WTC11 (cell line): Measurements from ENCODE around the gene STX18.

Experiments
- AFF4 ChIP-seq: sonication (generic); formaldehyde crosslinking; IDR thresholded peaks from 2 replicates; pipeline ENCODE4 v1.8.1; 2023; ENCODE audit warnings: mild to moderate bottlenecking, missing genetic modification reagents, borderline replicate concordance
- ATF3 ChIP-seq: sonication (generic); formaldehyde crosslinking; conservative IDR thresholded peaks from 2 replicates; pipeline ENCODE4 v1.8.1; 2022; ENCODE audit warnings: mild to moderate bottlenecking, missing genetic modification reagents
- CBFB ChIP-seq: sonication (generic); formaldehyde crosslinking; IDR thresholded peaks from 2 replicates; pipeline ENCODE4 v1.8.1; 2022; ENCODE audit warnings: mild to moderate bottlenecking, low read depth, missing genetic modification reagents
- CREB1 ChIP-seq: sonication (generic); formaldehyde crosslinking; IDR thresholded peaks from 2 replicates; pipeline ENCODE4 v1.8.0; 2023; ENCODE audit warnings: mild to moderate bottlenecking, missing genetic modification reagents
- CTCF ChIP-seq: fragments of 200-600 bp; IDR thresholded peaks from 2 replicates; pipeline ENCODE4 v1.8.0; 2022; ENCODE audit warnings: antibody characterized with exemption
- ETV6 ChIP-seq: sonication (generic); formaldehyde crosslinking; IDR thresholded peaks from 2 replicates; pipeline ENCODE4 v1.8.1; 2022; ENCODE audit warnings: mild to moderate bottlenecking, missing genetic modification reagents
- FOXP1 ChIP-seq: sonication (generic); formaldehyde crosslinking; IDR thresholded peaks from 2 replicates; pipeline ENCODE4 v1.8.0; 2022; ENCODE audit warnings: missing genetic modification reagents, mild to moderate bottlenecking, moderate library complexity, borderline replicate concordance
- JAZF1 ChIP-seq: fragments of 250-450 bp; sonication (Bioruptor Pico); IDR thresholded peaks from 2 replicates; pipeline ENCODE4 v1.9.0; 2021; ENCODE audit warnings: moderate library complexity, mild to moderate bottlenecking, inconsistent platforms
- MAX ChIP-seq: sonication (generic); formaldehyde crosslinking; IDR thresholded peaks from 2 replicates; pipeline ENCODE4 v1.8.0; 2022; ENCODE audit warnings: mild to moderate bottlenecking, missing genetic modification reagents
- PRDM15 ChIP-seq: sonication (generic); formaldehyde crosslinking; IDR thresholded peaks from 2 replicates; pipeline ENCODE4 v1.8.0; 2022; ENCODE audit warnings: missing genetic modification reagents
- ZNF121 ChIP-seq: sonication (generic); formaldehyde crosslinking; IDR thresholded peaks from 2 replicates; pipeline ENCODE4 v1.8.0; 2023; ENCODE audit warnings: missing genetic modification reagents
- ZNF416 ChIP-seq: fragments of 250-450 bp; sonication (Bioruptor Pico); IDR thresholded peaks from 2 replicates; pipeline ENCODE4 v1.9.0; 2021; ENCODE audit warnings: mild to moderate bottlenecking, inconsistent platforms

GRCh38 chr4:4443821-4444220, 98.0 kb downstream of the STX18 start:
- TF ChIP-seq CTCF (no peak), MAX (CRISPR knock-in tag) (no peak), PRDM15 (CRISPR knock-in tag) (no peak), CREB1 (no peak), JAZF1 (CRISPR knock-in tag) (no peak), ZNF121 (CRISPR knock-in tag) (no peak), AFF4 (CRISPR knock-in tag) (no peak), ZNF416 (CRISPR knock-in tag) (no peak), ETV6 (CRISPR knock-in tag) (no peak), ATF3 (no peak), FOXP1 (no peak), CBFB (CRISPR knock-in tag) (no peak)
